ENCODE data around the gene MYO5C. TPM values are rescaled to one million over a fixed set of nuclear protein-coding genes. Genes with fewer than 3 reads are reported as not detected.

The MYO5C gene
- total and polyA plus RNA-seq, 10 donors, result 0.53 to 23.4 (median 14.7) TPM

GRCh38 chr15:52206446-52206845 lies 89.2 kb downstream of the MYO5C start:
- DNase-seq, result no peak
- intact Hi-C loops (cut with DNase I; ENCODE audit: low total_unique reads), result loop anchor here (10.0 kb wide), 1 partner anchor 222 kb away; no protein-coding TSS in a partner anchor
- no peaks in the 10 kb centered on the region for H3K27me3 ChIP-seq (replicated peaks in 1 of 7)
- H3K27ac ChIP-seq, result no peak overlapping the region
- no peak overlapping the region for H3K4me3 ChIP-seq
- no peak for TF ChIP-seq CTCF (IDR thresholded peaks at IDR 0.05 in 8 of 11, conservative IDR thresholded peaks at IDR 0.05 in 3 of 11)
- no peak for TF ChIP-seq POLR2AphosphoS5 (IDR thresholded peaks at IDR 0.05)
- no peak for TF ChIP-seq POLR2A (IDR thresholded peaks at IDR 0.05)
- no peaks in the 10 kb centered on the region for H3K4me1 ChIP-seq
- 77 to 95% (median 87%) methylated on average over 2 of the region's 2 CpGs for WGBS, 5 donors
- H3K36me3 ChIP-seq, result peaks cover 0 to 25% (median 5%) of the 10 kb centered on the region in 6 donors
- no peaks in the 10 kb centered on the region for H3K9me3 ChIP-seq

- Histone ChIP-seq H3K36me3 (peaks cover 0 to 23% (median 5%) of the 10 kb centered on the region in 6 donors), H3K9me3 (no peaks in the 10 kb centered on the region), H3K4me3 (no peak overlapping the region), H3K4me1 (no peaks in the 10 kb centered on the region), H3K27me3 (replicated peaks in 1 of 7) (no peaks in the 10 kb centered on the region), H3K27ac (no peak overlapping the region)
- TF ChIP-seq POLR2AphosphoS5 (IDR thresholded peaks at IDR 0.05) (no peak), POLR2A (IDR thresholded peaks at IDR 0.05) (no peak), CTCF (IDR thresholded peaks at IDR 0.05 in 8 of 11, conservative IDR thresholded peaks at IDR 0.05 in 3 of 11) (no peak)
- WGBS, 5 donors, result 94 to 98% (median 98%) methylated on average over 13 to 20 of the region's 20 CpGs
- intact Hi-C loops (cut with DNase I; ENCODE audit: low total_unique reads), result loop anchor here (10.0 kb wide), 1 partner anchor 220 kb away; no protein-coding TSS in a partner anchor
- DNase-seq, result no peak
These were observed 90.9 kb downstream of the MYO5C start for GRCh38 chr15:52204657-52205056.

GRCh38 chr15:52200831-52201365 lies 94.7 kb downstream of the MYO5C start:
- intact Hi-C loops (cut with DNase I; ENCODE audit: low total_unique reads), result loop anchor here (10.0 kb wide), 1 partner anchor 216 kb away; no protein-coding TSS in a partner anchor
- no peak for DNase-seq
- no peaks in the 10 kb centered on the region for H3K9me3 ChIP-seq
- H3K27ac ChIP-seq, result no peak overlapping the region
- WGBS, 5 donors, result 83 to 94% (median 93%) methylated on average over 1 of the region's 1 CpG
- H3K4me3 ChIP-seq, result no peak overlapping the region
- H3K36me3 ChIP-seq, result peaks cover 0 to 20% (median 5%) of the 10 kb centered on the region in 6 donors
- no peak for TF ChIP-seq POLR2A (IDR thresholded peaks at IDR 0.05)
- no peak for TF ChIP-seq POLR2AphosphoS5 (IDR thresholded peaks at IDR 0.05)
- no peaks in the 10 kb centered on the region for H3K4me1 ChIP-seq
- no peaks in the 10 kb centered on the region for H3K27me3 ChIP-seq (replicated peaks in 1 of 7)

- TF ChIP-seq CTCF (IDR thresholded peaks at IDR 0.05 in 8 of 11, conservative IDR thresholded peaks at IDR 0.05 in 3 of 11) (no peak), POLR2AphosphoS5 (IDR thresholded peaks at IDR 0.05) (no peak), POLR2A (IDR thresholded peaks at IDR 0.05) (no peak)
- WGBS, 5 donors, result 88 to 100% (median 95%) methylated on average over 2 of the region's 2 CpGs
- Histone ChIP-seq H3K27ac (no peak overlapping the region), H3K4me3 (no peak overlapping the region), H3K36me3 (peaks cover 0 to 14% (median 0%) of the 10 kb centered on the region in 6 donors), H3K4me1 (no peaks in the 10 kb centered on the region), H3K9me3 (no peaks in the 10 kb centered on the region), H3K27me3 (replicated peaks in 1 of 7) (no peaks in the 10 kb centered on the region)
- no peak for DNase-seq
- intact Hi-C loops (cut with DNase I; ENCODE audit: low total_unique reads), result no loop called here
These were observed 96.3 kb downstream of the MYO5C start for GRCh38 chr15:52199271-52199670.
